Measurements from ENCODE around the gene VAMP2. TPM values are rescaled to one million over a fixed set of nuclear protein-coding genes. Genes with fewer than 3 reads are reported as not detected.

The VAMP2 gene
- total RNA-seq, 1 experiment from 2014 or later = 5.8 TPM

- no peak for DNase-seq (ENCODE audit: low spot score)
These were observed 38.9 kb downstream of the VAMP2 start, which contains the start of gene HES7 for GRCh38 chr17:8123695-8124349. HES7 (minus strand) TSS chr17:8124106; CDS start chr17:8124084, 22 bp downstream.

- no peak for DNase-seq (ENCODE audit: low spot score)
These were observed 39.6 kb downstream of the VAMP2 start for GRCh38 chr17:8122924-8123694.

GRCh38 chr17:8122422-8122923 lies 40.3 kb downstream of the VAMP2 start:
- DNase-seq (ENCODE audit: low spot score) = no peak

- DNase-seq (ENCODE audit: low spot score) = peak; percentile 57
These were observed 40.9 kb downstream of the VAMP2 start for GRCh38 chr17:8121681-8122421.

- no peak for DNase-seq (ENCODE audit: low spot score)
These were observed 41.4 kb downstream of the VAMP2 start for GRCh38 chr17:8121407-8121680.

- DNase-seq (ENCODE audit: low spot score) = peak; percentile 88
These were observed 42.0 kb downstream of the VAMP2 start for GRCh38 chr17:8120520-8121406.

GRCh38 chr17:8119581-8120519 lies 42.9 kb downstream of the VAMP2 start:
- DNase-seq (ENCODE audit: low spot score) = peak; percentile 93

GRCh38 chr17:8118769-8119580 lies 43.8 kb downstream of the VAMP2 start:
- DNase-seq (ENCODE audit: low spot score) = peak; percentile 90

- DNase-seq (ENCODE audit: low spot score) = peak; percentile 58
These were observed 44.6 kb downstream of the VAMP2 start, which contains the start of gene ALOXE3 for GRCh38 chr17:8117980-8118768. ALOXE3 (minus strand) TSS chr17:8118514; CDS start chr17:8117990, 524 bp downstream.

GRCh38 chr17:8117367-8117979 lies 45.3 kb downstream of the VAMP2 start:
- DNase-seq (ENCODE audit: low spot score) = no peak

GRCh38 chr17:8116776-8117175 lies 46.0 kb downstream of the VAMP2 start:
- no peak for DNase-seq (ENCODE audit: low spot score)

- no peak for DNase-seq (ENCODE audit: low spot score)
These were observed 51.8 kb downstream of the VAMP2 start for GRCh38 chr17:8110907-8111306.

- DNase-seq (ENCODE audit: low spot score) = no peak
These were observed 52.3 kb downstream of the VAMP2 start for GRCh38 chr17:8110456-8110804.

GRCh38 chr17:8109661-8110455 lies 52.9 kb downstream of the VAMP2 start:
- DNase-seq (ENCODE audit: low spot score) = peak; percentile 54
